Measurements from ENCODE around the gene CCDC9.
"Not testable (repeated sequence)": the region's sequence is repeated elsewhere in the genome, so short reads cannot be mapped to it uniquely, and the experiment has no call there.

The CCDC9 gene

DNA sequence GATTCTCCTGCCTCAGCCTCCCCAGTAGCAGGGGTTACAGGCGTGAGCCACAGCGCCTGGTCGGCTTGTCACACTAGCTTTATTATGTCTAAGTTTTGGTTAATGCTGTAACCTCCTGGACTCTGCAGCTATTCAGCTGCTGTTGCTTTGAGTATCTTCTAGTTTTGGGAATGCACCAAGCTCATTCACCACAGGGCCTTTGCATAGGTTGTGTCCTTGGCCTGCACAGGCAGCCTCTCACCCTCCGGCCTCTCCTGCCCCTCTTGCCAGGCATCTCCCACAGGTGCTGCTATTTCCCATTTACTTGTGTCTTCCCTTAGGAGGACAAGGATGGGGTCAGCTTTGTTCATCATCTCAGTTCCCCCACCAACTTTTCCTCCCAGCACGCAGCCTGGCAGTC lies 2.4 kb upstream of the CCDC9 start:
- TF ChIP-seq, protein P1, sequence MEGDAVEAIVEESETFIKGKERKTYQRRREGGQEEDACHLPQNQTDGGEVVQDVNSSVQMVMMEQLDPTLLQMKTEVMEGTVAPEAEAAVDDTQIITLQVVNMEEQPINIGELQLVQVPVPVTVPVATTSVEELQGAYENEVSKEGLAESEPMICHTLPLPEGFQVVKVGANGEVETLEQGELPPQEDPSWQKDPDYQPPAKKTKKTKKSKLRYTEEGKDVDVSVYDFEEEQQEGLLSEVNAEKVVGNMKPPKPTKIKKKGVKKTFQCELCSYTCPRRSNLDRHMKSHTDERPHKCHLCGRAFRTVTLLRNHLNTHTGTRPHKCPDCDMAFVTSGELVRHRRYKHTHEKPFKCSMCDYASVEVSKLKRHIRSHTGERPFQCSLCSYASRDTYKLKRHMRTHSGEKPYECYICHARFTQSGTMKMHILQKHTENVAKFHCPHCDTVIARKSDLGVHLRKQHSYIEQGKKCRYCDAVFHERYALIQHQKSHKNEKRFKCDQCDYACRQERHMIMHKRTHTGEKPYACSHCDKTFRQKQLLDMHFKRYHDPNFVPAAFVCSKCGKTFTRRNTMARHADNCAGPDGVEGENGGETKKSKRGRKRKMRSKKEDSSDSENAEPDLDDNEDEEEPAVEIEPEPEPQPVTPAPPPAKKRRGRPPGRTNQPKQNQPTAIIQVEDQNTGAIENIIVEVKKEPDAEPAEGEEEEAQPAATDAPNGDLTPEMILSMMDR (IDR thresholded peaks at IDR 0.05; ENCODE audit: low read depth, low read length): no peak
- in situ Hi-C loops (cut with HindIII; ENCODE audit: low sequenced_read_pairs): no loop called here
- DNase-seq (ENCODE audit: low read depth, low spot score): no peak

DNA sequence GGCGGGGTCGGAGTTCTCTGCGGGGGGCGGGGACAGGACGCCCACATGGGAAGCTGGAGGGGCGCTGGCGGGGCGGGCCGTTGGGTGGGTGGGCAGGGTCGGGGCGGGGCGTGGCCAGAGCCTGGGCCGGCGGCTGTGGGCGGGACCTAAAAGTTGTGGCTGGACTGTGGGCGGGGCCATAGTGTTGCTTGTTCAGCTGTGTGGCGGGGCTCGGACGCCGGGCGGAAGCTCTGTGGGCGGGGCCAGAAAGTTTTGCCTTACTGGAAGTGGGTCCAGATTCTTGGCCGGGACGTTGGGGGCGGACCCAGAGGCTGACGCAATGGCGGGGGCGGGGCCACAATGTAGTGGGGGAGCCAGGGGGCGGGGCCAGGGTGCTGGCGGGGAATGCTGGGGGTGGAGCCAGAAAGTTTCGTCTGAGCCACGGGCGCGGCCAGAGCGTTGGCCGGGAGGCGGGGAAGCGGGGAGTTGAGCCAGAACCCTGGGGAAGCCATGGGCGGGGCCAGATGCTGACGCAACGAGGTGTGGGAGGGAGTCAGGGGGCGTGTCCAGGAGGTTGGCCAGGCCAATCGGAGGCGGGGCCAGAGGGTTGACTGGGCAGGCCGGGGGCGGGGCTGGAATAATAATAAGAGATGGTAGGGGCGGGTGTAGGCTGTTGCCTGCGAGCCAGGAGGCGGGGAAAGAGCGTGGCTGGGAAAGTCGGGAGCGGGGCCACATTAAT lies 527 bp downstream of the CCDC9 start:
- DNase-seq (ENCODE audit: low read depth, low spot score): peak; percentile 99
- H3K4me3 ChIP-seq (ENCODE audit: low read depth, low read length): peak overlapping the region; percentile 66
- in situ Hi-C loops (cut with HindIII; ENCODE audit: low sequenced_read_pairs): no loop called here
- TF ChIP-seq, protein P1 (IDR thresholded peaks at IDR 0.05; ENCODE audit: low read depth, low read length): no peak

More for the DNA sequence above, 2.4 kb upstream of the CCDC9 start:
- no peak overlapping the region for H3K4me3 ChIP-seq (ENCODE audit: low read depth, low read length)

DNA sequence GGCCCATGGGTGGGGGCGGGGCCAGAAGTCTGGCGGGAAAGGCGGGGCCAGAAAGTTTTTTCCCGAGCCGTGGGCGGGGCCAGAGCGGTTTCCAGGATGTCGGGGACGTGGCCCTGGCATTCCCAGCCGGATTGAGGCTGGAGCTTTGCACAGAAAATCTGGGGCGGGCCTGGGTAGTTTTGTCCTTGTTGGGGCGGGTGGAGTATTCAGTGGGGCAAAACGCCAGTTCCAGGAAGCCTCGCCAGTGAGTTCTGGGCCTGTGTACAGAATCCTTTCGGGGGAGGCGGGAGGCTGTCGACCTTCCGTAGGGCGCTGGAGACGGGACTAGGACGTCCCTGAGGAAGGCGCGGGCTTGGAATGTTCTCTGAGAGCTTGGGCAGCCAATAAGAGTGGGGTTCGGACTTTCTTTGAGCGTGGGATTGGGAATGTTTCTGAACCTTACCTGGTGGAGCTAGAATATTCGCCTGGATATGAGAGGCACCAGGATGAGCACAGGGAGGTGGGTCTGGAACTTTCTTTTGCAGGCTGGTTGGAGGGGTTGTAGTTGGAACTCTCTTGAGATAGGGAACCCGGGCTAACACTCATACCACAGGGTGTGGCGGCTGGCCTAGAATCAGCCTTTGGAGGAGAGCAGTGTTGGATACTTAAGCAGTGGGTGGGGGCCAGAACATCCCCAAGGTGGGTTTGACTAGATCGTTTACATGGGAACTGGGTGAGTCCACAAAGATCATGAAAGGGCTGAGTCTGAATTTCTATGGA lies 1.3 kb downstream of the CCDC9 start:
- TF ChIP-seq, protein P1 (IDR thresholded peaks at IDR 0.05; ENCODE audit: low read depth, low read length): no peak
- DNase-seq (ENCODE audit: low read depth, low spot score): no peak
- peak overlapping the region; percentile 66 for H3K4me3 ChIP-seq (ENCODE audit: low read depth, low read length)
- in situ Hi-C loops (cut with HindIII; ENCODE audit: low sequenced_read_pairs): no loop called here

DNA sequence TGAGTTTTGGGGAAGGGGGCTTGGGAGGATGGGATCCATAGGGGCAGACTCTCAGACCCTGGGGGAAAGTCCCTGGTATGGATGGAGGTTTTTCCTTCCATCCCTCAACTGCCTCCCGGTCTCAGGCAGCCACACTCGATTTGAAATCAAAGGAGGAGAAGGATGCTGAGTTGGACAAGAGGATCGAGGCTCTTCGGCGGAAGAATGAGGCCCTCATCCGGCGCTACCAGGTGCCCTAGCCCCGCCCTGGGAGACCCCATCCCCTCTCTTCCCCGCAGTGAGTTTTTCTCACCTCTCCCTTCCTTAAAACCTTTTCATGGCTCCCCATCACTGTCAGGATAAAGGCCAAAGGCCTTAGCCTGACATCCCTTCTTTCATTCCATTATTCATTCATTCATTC lies 2.1 kb downstream of the CCDC9 start:
- in situ Hi-C loops (cut with HindIII; ENCODE audit: low sequenced_read_pairs): no loop called here
- DNase-seq (ENCODE audit: low read depth, low spot score): no peak
- H3K4me3 ChIP-seq (ENCODE audit: low read depth, low read length): peak overlapping the region; percentile 66
- TF ChIP-seq, protein P1 (IDR thresholded peaks at IDR 0.05; ENCODE audit: low read depth, low read length): no peak

DNA sequence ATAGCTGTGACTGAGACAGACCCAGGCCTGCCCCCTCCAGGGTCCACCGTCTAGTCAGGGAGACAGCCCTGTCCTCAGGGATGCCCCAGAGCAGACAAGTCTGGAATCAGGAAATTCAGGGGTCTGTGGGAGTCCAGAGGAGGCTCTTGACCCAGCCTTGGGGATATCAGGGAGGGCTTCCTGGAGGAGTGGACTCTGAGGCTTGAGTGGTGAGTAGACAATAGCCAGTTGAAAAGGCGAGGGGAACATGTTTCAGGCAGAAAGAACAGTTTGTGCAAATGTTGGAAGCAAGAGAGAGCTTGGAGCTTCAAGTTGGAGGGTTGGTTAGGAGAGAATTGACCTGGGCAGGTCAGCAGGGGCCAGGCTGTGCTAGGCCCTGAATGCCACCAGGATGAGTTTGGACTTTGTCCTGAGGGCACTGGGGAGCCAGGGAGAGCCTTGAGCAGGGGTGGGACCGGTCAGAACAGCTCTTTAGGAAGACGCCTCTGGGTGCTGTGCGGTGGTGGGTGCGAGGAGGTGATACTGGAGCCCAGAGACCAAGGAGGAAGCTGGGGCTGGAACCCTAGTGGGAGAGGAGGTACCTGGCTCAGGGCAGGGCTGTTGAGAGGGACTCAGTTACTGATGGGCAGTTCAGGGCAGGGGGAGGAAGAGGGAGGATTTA lies 2.7 kb downstream of the CCDC9 start:
- H3K4me3 ChIP-seq (ENCODE audit: low read depth, low read length): no peak overlapping the region
- in situ Hi-C loops (cut with HindIII; ENCODE audit: low sequenced_read_pairs): no loop called here
- no peak for DNase-seq (ENCODE audit: low read depth, low spot score)
- TF ChIP-seq, protein P1 (IDR thresholded peaks at IDR 0.05; ENCODE audit: low read depth, low read length): no peak

DNA sequence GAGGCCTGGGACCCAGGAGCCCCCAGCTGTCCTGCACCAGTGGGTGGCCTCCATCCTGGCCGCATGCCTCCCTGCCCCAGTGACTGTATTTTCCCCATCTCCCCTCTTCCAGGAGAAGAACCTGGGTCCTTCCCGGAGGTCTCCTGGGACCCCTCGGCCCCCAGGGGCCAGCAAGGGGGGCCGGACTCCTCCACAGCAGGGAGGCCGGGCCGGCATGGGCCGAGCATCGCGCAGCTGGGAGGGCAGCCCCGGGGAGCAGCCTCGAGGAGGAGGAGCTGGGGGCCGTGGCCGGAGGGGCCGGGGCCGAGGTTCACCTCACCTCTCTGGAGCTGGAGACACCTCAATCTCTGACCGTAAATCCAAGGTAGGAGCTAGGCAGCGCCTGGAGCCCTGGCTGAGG lies 4.2 kb downstream of the CCDC9 start:
- DNase-seq (ENCODE audit: low read depth, low spot score): no peak
- in situ Hi-C loops (cut with HindIII; ENCODE audit: low sequenced_read_pairs): no loop called here
- no peak overlapping the region for H3K4me3 ChIP-seq (ENCODE audit: low read depth, low read length)
- TF ChIP-seq, protein P1 (IDR thresholded peaks at IDR 0.05; ENCODE audit: low read depth, low read length): no peak

DNA sequence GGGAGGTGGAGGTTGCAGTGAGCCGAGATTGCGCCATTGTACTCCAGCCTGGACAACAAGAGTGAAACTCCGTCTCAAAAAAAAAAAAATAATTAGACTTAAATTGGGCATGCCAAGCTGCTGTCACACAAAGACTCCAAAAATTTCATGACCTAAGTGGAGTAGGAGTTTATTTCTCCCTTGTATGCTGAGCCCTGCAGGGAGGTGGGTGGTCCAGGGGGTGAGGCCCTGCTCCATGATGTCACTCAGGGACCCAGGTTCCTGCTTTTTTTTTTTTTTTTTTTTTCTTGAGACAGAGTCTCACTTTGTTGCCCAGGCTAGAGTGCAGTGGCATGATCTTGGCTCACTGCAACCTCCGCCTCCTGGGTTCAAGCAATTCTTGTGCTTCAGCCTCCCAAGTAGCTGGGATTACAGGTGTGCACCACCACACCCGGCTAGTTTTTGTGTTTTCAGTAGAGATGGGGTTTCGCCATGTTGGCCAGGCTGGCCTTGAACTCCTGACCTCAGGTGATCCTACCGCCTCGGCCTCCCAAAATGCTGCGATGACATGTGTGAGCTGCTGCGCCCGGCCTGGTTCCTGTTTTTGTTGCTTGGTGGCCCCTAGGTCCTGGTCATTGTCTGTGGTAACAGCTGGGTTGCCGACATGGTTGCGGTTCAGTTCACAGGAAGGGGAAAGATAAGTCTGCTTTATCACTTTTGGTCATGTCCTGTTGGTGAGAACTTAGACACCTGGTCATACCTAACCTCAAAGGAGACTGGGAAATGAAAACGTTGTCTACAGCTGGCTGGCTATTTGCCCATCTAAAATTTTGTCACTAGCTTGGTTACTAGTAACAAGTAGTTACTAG lies 5.8 kb downstream of the CCDC9 start:
- DNase-seq (ENCODE audit: low read depth, low spot score); in situ Hi-C loops (cut with HindIII; ENCODE audit: low sequenced_read_pairs): not testable (repeated sequence)

More for the DNA sequence above, 5.8 kb downstream of the CCDC9 start:
- not testable (repeated sequence) for H3K4me3 ChIP-seq (ENCODE audit: low read depth, low read length)

Data from astrocyte of the spinal cord (primary cell).